Activated CD4-positive, alpha-beta T cell treated with anti-CD3 and anti-CD28 coated beads for 4 hours (primary cell): ENCODE data around the gene KCNJ5.

Experiments used
- DNase-seq, 2 donors: peaks; one replicate each; pipeline ENCODE4 v3.0.0-alpha.2; 2020

The KCNJ5 gene

GRCh38 chr11:128890543-128891368 lies at the start of gene KCNJ5:
KCNJ5 (plus strand) TSS chr11:128891356; CDS start chr11:128911274, 19,918 bp downstream.
- no peak for DNase-seq

DNA sequence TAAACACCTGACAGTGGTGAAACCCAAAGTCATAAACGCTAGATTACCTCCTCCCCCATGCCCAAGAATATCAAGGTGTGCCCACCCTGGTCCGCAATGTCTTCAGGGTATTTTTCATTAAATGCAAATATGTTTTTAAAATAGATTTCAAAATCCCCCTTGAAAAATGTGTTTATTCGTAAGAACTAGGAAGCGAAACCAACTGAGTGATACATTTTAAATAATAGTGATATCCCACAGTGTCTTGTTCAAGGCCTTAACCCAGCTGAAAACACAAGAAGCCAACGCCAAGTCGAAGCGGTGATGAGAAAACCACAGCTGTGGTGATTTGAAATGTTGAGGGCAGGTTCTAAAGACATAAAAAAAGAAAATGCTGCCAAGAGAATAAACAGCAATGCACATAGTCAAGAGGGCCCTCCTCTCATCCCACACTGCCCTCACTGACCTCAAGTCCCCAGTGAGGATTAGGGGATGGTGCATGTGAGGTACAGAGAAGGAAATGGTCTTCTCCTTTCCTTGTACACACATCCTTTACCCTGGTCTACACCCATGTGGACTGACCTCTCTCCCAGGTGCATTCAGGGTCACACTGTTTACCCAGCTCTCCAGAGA lies 49.6 kb upstream of the KCNJ5 start:
- no peak for DNase-seq

DNA sequence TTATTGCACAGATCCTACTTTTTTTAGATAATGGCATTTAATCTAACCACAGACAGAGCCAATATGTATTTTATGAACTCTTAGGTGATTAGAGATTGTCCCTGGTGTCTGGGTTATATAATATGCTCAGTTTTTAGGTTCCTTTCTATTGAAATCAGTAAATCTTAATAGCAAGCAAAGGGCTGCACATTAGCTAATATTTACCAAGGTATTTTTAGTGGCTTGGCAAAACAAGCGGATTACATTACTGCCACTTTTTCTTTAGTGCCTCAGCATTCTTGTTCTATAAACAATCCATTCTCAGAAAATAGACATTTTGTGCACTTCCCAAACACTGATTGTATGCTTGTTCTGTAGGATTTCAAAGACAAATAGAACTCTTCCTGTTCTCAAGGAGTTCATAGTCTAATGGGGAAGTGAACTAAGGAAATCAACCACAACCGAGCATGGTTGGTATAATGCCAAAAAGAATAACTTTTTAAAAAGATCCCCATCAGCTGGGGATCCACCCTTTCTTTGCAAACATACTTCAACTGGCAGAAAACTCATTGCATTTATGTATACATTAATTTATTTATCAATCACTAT lies 47.9 kb upstream of the KCNJ5 start:
- no peak for DNase-seq

DNA sequence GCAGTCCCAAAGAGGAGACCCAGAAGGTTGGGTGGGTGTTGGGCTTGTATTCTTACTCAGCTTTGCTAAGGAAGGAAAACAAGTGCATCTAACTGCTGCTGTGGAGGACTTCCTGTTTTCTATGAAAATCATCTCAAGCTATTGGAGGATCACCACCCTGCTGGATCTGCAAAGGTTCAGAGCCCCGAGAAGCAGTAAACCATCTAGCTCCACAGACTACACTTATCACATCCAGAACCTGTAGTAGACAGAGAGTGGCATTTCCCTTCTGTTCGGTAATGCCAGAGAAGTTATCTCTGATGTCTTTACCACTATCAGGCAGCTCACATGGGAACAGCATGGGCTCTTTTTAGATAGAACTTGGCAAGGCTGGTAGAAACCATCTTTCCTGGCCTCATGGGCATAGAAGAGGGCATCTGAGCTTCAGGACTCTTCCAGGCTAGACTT lies 45.8 kb upstream of the KCNJ5 start:
- DNase-seq, result no peak

DNA sequence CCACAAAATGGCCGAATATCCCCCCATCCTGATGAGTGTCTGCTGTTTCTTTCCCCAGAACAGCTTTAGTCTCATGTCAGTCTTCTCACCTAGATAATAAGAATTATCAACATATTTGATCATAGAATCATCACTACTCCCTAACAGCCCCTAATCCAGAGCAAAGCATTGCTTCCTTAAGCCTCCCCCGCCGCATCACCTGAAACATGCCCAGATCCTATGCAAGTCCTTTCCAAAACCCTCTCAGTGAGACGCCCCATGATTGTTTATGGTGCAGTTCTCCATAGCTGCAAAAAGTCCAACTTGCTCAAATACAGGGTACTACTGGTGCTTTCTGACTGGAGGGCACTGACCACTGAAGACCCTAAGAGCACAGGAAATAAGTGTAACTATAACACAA lies 44.2 kb upstream of the KCNJ5 start:
- DNase-seq, result no peak

- peak; percentile 52 to 60 for DNase-seq
Measured at GRCh38 chr11:128848815-128849455, 42.2 kb upstream of the KCNJ5 start.

DNA sequence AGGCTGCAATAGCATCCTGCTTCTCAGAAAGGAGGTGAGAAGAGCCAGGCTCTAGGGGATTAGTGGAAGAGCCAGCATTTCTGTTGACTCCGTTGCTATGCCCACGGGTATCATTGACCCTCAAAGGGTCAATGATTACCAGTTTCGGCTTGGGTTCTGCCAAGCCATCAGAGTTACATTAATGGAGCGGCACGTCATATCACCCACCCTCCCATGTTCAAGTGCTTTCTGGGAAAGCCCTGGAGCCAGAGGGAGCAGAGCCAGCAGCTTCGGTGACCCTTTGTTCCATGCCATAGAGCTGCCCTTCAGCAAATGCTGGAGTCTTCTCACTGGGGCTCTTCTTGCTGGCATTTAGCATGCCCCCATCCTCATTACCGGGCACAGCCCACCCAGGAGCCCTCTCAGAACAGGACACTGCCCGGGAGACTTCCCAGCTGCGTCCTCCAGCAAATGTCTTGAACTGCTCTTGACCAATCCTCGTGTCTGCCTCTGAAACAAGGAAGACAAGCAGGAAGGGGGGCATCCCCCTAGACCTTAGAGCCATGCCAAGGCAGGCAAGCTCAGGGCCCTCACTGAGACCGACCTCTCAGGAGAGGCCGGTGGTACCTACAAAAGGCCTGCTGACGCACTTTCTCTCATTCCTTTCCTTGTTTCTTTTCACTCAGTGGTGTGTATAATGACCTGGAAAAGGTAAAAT lies 38.7 kb upstream of the KCNJ5 start:
- DNase-seq, result no peak

GRCh38 chr11:128853559-128853958 lies 37.6 kb upstream of the KCNJ5 start:
- no peak for DNase-seq

DNA sequence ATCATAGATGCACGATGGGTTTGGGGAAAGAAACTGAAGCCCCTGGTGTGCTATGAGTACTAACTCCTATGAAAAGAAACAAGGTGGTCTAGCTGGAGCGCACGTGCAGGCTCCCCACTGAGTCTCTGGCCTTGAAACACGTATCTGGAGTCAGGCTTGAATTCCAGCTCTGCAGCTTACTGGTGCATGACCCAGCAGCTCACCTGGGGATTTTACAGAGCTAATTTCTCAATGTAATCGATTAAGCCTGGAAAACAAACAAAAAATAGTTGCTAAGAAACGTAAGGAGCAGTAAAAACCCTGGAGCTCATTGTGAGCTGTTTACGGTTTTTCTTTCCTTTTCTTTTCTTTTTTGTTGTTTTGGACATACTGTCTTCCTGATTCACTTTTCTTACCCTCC lies 36.3 kb upstream of the KCNJ5 start:
- DNase-seq, result no peak

DNA sequence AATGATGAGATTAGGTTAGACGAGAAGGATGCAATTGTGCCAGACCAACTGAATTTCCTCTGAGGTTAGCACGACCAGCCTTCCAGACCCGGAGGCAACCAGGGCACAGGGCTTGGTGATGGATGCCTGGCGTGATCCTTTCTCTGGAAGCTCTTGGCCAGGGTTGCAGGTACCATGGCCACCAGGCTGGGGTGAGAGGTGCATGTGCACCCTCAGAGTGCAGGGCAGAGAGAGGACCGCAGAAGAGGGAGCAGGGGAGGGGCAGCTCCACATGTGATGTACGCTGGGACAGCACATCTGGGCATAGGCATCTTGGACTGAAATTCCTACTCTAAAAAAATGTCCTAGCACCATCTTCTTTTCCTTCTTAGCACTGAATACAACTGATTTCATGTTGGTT lies 34.9 kb upstream of the KCNJ5 start:
- no peak for DNase-seq

DNA sequence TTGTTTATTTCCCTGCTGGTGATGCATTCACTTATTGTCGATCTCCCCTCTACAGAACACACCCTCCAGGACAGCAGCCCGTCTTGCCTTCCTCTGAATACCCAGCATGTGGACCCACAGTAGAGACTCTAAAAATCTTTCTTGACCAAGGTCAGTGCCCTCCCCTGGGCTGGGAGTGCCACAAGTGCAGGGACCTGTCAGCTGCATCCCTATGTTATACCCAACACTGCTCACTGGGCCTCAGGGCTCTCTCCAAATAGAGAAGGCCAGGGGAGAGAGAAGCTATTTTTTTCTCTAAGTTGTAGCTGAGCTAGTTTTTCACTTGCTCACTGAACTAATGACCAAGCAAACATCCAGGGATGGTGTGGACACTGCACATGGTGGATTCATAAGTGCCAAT lies 33.8 kb upstream of the KCNJ5 start:
- DNase-seq, result no peak

- peak; percentile 73 to 74 for DNase-seq
Measured at GRCh38 chr11:128859563-128860441, 31.4 kb upstream of the KCNJ5 start.

GRCh38 chr11:128860571-128861361 lies 30.4 kb upstream of the KCNJ5 start:
- no peak for DNase-seq

- no peak for DNase-seq
Measured at GRCh38 chr11:128862406-128862805, 28.8 kb upstream of the KCNJ5 start.

DNA sequence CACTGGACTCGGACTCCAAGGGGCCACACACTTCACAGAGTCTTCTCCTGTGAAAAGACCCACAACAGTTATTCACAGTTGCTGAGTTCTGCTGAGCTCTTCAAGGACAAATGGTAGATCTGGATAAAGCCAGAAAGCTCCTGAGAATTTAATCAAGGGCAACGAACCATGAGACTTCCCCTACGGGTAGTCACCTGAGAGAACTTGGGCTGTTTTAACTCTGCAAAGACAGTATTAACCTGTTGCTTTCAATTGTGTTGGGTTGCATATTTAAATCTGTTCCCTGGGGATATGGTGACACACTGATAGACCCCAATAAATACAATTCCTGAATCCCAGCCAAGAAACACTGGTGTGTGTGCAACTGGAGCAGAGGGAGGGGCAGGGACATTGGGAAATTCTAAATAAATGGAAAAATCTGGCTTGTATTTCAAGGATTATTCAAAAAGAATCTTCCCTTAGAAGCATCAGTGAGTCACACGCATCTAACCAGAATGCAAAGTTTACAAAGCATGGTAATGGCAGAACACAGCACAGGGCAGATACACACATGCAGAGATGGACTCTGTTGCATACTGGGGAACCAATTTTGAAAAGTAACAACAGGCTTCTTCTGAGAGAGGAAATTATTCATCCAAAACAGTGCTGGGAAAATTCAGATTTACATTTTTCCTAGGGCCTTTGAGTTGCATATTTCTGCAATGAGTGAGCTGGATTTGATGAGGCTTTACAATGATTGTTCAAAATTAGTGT lies 28.1 kb upstream of the KCNJ5 start:
- DNase-seq, result no peak

GRCh38 chr11:128865490-128865889 lies 25.7 kb upstream of the KCNJ5 start:
- DNase-seq, result no peak

DNA sequence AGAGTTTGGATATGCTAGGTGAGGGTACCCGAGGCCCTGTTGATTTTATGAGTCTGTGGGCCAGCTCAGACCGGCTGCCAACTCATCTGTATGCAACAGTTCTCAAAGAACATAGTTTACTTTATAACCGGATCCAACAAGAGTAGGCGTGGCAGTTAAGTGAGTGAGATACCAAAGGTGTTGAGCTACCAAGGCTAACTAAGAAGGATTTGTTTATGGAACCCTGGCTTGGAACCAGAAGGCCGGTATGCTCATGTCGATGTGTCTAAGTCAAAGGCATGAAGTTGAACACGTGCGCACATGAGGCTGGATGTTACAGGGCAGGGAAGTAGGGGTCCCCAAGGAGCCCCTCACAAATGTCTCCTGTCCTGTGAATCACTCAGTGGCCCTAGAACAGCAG lies 23.9 kb upstream of the KCNJ5 start, which contains the start of gene KCNJ1:
Gene KCNJ1, minus strand, starts transcription at position 20 of the 400 bp plus-strand sequence. CDS start 27,053 bp downstream, outside the sequence.
- DNase-seq, result no peak

DNA sequence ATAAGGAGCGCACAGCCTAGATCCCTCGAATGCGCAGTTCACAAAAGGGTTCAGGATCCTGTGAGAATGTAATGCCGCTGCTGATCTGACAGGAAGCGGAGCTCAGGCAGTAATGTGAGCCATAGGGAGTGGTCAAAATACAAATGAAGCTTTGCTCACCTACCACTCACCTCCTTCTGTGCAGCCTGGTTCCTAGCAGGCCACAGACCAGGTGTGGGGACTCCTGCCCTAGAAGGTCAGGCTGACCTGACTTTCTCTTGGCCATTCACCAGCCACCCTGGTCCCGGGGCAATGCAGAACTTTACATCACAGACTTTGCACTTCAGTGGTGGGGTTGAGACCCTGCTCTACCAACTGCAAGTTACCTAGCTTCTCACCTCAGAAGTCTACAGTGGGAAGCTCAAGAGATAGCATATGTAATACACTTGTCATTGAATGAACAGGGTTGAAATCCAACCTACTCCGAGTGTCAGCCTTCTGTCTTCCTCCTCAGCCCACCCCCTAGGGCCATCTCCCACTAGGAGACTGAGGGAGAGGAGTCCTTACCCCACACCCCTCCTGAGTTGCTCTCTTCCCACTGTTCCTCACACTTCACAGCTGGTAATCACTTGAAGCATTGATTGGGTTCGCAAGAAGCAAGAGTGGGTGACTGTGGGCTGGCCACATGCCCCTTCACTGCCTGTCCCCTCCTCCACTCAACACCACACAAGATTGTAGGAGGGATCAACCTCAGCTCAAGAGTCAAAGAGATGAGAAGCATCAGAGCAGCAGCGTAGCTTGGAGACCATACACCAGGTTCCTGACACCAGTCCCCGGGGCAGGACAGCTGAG lies 22.1 kb upstream of the KCNJ5 start:
- no peak for DNase-seq

DNA sequence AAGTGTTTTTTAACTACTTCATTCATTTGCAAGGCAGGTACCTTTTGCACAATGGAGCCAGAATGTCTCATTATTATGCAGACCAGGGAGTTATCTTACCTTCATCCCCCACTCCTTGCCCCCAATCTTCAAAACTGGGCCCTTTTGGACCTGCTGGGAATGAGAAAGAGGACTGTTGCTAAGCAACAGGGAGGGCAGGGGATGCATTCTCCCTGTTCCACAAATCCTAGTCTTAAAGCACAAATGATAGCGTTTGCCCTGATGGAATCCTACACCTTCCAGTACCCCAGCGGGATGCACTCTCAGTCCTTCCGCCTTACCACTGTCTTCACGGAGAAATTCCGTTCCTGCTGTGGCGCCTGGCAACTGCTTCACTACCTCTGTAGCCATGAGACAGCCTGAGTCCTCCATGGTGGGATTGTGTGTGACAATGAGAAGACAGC lies 20.0 kb upstream of the KCNJ5 start:
- DNase-seq, result no peak
